HAP-1 (cell line): ENCODE data around the gene CYB5R4.
"Not testable (repeated sequence)": the region's sequence is repeated elsewhere in the genome, so short reads cannot be mapped to it uniquely, and the experiment has no call there.

Source experiments
- DNase-seq, 2 experiments: peaks; one replicate each; pipeline ENCODE4 v3.0.0-alpha.2; 2016 to 2020; ENCODE audit warnings: low spot score in 2 of 2
- H3K27me3 ChIP-seq: fragments of 250-450 bp; sonication (Bioruptor Pico); 2 replicates; pipeline ENCODE4 v1.5.1; 2020; ENCODE audit warnings: low read depth, mild to moderate bottlenecking, moderate library complexity
- H3K36me3 ChIP-seq: fragments of 250-450 bp; sonication (Bioruptor Pico); replicated peaks from 2 replicates; pipeline ENCODE4 v1.5.1; 2020; ENCODE audit warnings: mild to moderate bottlenecking
- H3K4me1 ChIP-seq: fragments of 250-450 bp; sonication (Bioruptor Pico); 2 replicates; pipeline ENCODE4 v1.5.1; 2020; ENCODE audit warnings: mild to moderate bottlenecking
- H3K4me3 ChIP-seq: fragments of 250-450 bp; sonication (Bioruptor Pico); 2 replicates; pipeline ENCODE4 v1.5.1; 2020; ENCODE audit warnings: mild to moderate bottlenecking, moderate library complexity
- H3K9me3 ChIP-seq: fragments of 250-450 bp; sonication (Bioruptor Pico); 2 replicates; pipeline ENCODE4 v1.5.1; 2020; ENCODE audit warnings: mild to moderate bottlenecking, moderate library complexity
- in situ Hi-C: fragments of 300-500 bp; cut with MboI; formaldehyde crosslinking; loops from 3 replicates; pipeline ENCODE4 v1.14.3; 2020; ENCODE audit warnings: low sequenced_read_pairs, inconsistent platforms, mixed read lengths

The CYB5R4 gene

DNA sequence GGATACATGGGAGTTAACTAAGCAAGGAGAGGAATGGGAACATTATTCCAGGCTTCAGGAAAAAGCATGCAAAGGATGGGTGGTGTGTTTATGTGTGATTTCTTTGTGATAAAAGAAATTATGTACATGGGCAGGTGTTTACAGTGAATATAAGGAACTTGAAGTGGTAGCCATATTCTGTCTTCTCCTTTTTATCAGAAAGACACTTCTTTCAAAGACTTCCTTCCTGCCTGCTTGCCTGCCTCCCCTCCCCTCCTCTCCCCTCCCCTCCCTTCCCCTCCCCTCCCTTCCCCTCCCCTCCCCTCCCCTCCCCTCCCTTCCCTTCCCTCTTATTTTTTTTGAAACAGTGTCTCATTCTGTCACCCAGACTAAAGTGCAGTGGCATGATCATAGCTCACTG is 14.4 kb downstream of the CYB5R4 start:
- in situ Hi-C loops, result no loop called here
- no peak overlapping the region for H3K4me3 ChIP-seq

DNA sequence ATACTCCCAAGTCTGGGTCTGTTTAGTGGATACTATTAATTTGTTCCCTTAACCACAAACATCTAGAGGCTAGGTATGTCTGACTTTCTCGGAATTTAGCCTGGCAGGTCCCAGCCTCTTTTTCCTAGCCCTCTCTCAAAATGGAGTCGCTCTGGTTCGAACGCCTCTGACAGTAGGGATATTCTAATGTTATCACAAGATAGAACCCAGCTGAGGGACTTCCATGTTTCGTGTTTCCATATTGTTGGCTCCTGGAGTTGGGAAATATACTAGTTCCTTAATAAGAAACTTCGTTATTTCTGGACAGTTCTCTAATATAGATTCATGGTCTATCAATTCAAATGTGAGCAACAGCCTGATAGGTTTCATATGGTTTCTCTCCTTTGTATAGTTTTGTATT is 16.4 kb downstream of the CYB5R4 start:
- Histone ChIP-seq H3K9me3 (no peaks in the 10 kb centered on the region), H3K36me3 (no peaks in the 10 kb centered on the region), H3K4me1 (no peaks in the 10 kb centered on the region), H3K27me3 (no peaks in the 10 kb centered on the region), H3K4me3 (no peak overlapping the region)
- in situ Hi-C loops, result no loop called here
- no peak for DNase-seq

More for the DNA sequence above, 14.4 kb downstream of the CYB5R4 start:
- no peaks in the 10 kb centered on the region for H3K27me3 ChIP-seq
- H3K4me1 ChIP-seq, result no peaks in the 10 kb centered on the region
- no peaks in the 10 kb centered on the region for H3K36me3 ChIP-seq
- no peak for DNase-seq
- H3K9me3 ChIP-seq, result no peaks in the 10 kb centered on the region

- in situ Hi-C loops, result no loop called here
- no peak for DNase-seq
Measured at GRCh38 chr6:83878902-83879644, 19.6 kb downstream of the CYB5R4 start.

DNA sequence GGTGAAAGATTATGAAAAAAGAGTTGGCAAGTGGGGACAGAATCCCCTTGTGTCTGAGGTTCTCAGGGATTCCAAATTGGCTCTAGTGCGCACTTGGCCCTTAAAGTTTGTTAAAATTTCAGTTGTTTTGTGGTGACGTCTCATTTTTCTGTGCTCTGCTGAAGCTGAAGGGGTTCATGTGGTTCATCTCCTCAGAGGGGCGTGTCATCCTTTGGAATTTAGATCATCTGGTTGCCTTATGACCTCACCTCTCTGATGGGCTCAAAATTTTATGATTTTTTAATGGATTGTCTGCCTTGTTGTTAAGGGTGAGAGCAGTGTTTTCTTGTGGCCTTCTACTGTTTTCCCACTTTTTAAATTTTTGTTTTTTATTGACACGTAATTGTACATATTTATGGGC is 20.3 kb downstream of the CYB5R4 start:
- DNase-seq, result no peak

More at GRCh38 chr6:83878902-83879644, 19.6 kb downstream of the CYB5R4 start:
- H3K9me3 ChIP-seq, result no peaks in the 10 kb centered on the region
- no peaks in the 10 kb centered on the region for H3K27me3 ChIP-seq
- no peaks in the 10 kb centered on the region for H3K4me1 ChIP-seq
- H3K4me3 ChIP-seq, result no peak overlapping the region
- H3K36me3 ChIP-seq, result no peaks in the 10 kb centered on the region

GRCh38 chr6:83883240-83883639 is 23.8 kb downstream of the CYB5R4 start:
- no peaks in the 10 kb centered on the region for H3K9me3 ChIP-seq
- H3K4me1 ChIP-seq, result no peaks in the 10 kb centered on the region
- no peak for DNase-seq
- H3K4me3 ChIP-seq, result no peak overlapping the region
- H3K27me3 ChIP-seq, result no peaks in the 10 kb centered on the region
- H3K36me3 ChIP-seq, result no peaks in the 10 kb centered on the region
- in situ Hi-C loops, result loop anchor here (10.0 kb wide), 1 partner anchor 342 kb away; the partner anchor contains the start of gene CEP162

More for the DNA sequence above, 20.3 kb downstream of the CYB5R4 start:
- no peaks in the 10 kb centered on the region for H3K9me3 ChIP-seq
- in situ Hi-C loops, result loop anchor here (10.0 kb wide), 1 partner anchor 345 kb away; the partner anchor contains the start of gene CEP162
- no peaks in the 10 kb centered on the region for H3K36me3 ChIP-seq
- H3K4me3 ChIP-seq, result no peak overlapping the region
- H3K27me3 ChIP-seq, result no peaks in the 10 kb centered on the region
- H3K4me1 ChIP-seq, result no peaks in the 10 kb centered on the region

DNA sequence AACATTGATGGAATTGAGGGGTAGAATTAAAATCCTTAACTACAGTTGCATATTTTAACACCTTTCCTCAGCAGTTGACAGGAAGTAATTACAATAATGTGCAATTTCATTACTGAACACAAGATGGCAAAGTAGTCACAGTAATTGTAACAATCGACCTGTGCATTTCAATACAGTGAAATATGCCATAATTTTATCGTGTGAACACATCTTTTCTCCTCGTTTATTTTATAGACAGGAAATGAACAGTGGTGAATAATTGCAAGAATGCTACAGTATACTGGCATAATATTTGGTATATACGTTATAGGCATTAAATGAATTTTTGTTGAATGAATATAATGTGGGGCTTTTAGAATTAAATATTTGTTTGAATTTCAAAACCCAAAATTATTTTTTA is 25.0 kb downstream of the CYB5R4 start:
- Histone ChIP-seq H3K4me3 (no peak overlapping the region), H3K9me3 (no peaks in the 10 kb centered on the region), H3K36me3 (no peaks in the 10 kb centered on the region), H3K27me3 (no peaks in the 10 kb centered on the region), H3K4me1 (no peaks in the 10 kb centered on the region)
- peak in 1 of 2 experiments; percentile 65 for DNase-seq
- in situ Hi-C loops, result loop anchor here (10.0 kb wide), 1 partner anchor 340 kb away; the partner anchor contains the start of gene CEP162

DNA sequence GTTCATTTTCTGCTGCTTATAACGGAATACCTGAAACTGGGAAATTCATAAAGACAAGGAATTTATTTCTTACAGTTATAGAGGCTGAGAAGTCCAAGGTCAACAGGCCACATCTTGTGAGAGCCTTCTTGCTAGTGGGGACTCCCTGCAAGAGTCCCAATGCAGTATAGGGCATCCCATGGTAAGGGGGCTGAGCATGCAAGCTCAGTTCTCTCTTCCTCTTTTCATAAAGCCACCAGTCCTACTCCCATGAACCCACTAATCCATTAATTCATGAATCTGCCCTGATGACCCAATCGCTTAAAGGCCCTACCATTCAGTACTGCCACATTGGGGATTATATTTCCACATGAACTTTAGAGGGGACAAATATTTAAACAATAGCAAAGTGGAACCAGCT is 26.5 kb downstream of the CYB5R4 start:
- Histone ChIP-seq H3K4me3 (no peak overlapping the region), H3K36me3 (no peaks in the 10 kb centered on the region), H3K9me3 (no peaks in the 10 kb centered on the region), H3K27me3 (no peaks in the 10 kb centered on the region), H3K4me1 (no peaks in the 10 kb centered on the region)
- in situ Hi-C loops, result loop anchor here (10.0 kb wide), 1 partner anchor 339 kb away; the partner anchor contains the start of gene CEP162
- DNase-seq, result no peak

- Histone ChIP-seq H3K27me3 (no peaks in the 10 kb centered on the region), H3K9me3 (no peaks in the 10 kb centered on the region), H3K36me3 (no peaks in the 10 kb centered on the region), H3K4me3 (no peak overlapping the region), H3K4me1 (no peaks in the 10 kb centered on the region)
- no peak for DNase-seq
- in situ Hi-C loops, result loop anchor here (10.0 kb wide), 1 partner anchor 335 kb away; the partner anchor contains the start of gene CEP162
Measured at GRCh38 chr6:83889621-83890020, 30.1 kb downstream of the CYB5R4 start.

DNA sequence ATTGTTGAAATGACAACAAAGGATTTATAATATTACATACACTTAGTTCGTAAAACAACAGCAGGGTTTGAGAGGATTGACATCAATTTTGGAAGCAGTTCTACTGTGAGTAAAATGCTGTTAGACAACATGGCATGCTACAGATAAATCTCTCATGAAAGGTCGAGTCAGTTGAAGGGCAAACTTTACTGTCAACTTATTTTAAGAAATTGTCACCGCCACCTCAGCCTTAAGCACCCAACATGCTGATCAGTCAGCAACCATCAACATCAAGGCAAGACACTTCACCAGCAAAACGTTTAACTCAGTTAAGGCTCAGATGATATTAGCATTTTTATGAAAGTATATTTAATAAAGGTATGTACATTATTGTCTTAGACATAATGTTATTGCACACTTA is 31.0 kb downstream of the CYB5R4 start:
- no peaks in the 10 kb centered on the region for H3K36me3 ChIP-seq
- DNase-seq, result no peak
- in situ Hi-C loops, result no loop called here
- no peaks in the 10 kb centered on the region for H3K9me3 ChIP-seq
- H3K27me3 ChIP-seq, result no peaks in the 10 kb centered on the region
- no peak overlapping the region for H3K4me3 ChIP-seq
- H3K4me1 ChIP-seq, result no peaks in the 10 kb centered on the region

DNA sequence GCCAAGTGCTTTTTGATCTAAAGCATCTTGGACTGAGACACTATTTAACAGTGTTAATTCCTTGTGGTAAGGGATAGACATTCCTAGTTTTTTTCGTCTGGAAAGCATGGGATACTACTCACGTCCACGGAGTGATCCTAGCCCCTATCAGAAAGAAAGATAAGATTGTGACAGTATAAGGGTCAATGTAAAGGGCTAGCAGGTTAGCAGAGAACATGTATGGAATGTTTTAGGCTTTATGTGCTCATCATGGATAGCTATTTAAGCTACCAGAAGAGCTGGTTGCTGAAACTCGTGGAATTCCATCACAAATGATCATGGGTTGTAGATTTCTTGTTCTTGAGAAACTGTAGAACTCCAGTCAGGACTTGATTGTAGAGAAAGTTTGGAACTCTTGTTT is 32.1 kb downstream of the CYB5R4 start:
- H3K4me3 ChIP-seq, result no peak overlapping the region
- in situ Hi-C loops, result no loop called here
- no peaks in the 10 kb centered on the region for H3K36me3 ChIP-seq
- H3K27me3 ChIP-seq, result no peaks in the 10 kb centered on the region
- no peak for DNase-seq
- H3K9me3 ChIP-seq, result no peaks in the 10 kb centered on the region
- H3K4me1 ChIP-seq, result no peaks in the 10 kb centered on the region

- H3K4me3 ChIP-seq, result no peak overlapping the region
- no peak for DNase-seq
- H3K4me1 ChIP-seq, result no peaks in the 10 kb centered on the region
- H3K36me3 ChIP-seq, result no peaks in the 10 kb centered on the region
- H3K9me3 ChIP-seq, result no peaks in the 10 kb centered on the region
- no peaks in the 10 kb centered on the region for H3K27me3 ChIP-seq
- in situ Hi-C loops, result no loop called here
Measured at GRCh38 chr6:83893024-83893423, 33.5 kb downstream of the CYB5R4 start.

- H3K36me3 ChIP-seq, DNase-seq, in situ Hi-C loops: not testable (repeated sequence)
Measured at GRCh38 chr6:83897094-83897493, 37.6 kb downstream of the CYB5R4 start.

DNA sequence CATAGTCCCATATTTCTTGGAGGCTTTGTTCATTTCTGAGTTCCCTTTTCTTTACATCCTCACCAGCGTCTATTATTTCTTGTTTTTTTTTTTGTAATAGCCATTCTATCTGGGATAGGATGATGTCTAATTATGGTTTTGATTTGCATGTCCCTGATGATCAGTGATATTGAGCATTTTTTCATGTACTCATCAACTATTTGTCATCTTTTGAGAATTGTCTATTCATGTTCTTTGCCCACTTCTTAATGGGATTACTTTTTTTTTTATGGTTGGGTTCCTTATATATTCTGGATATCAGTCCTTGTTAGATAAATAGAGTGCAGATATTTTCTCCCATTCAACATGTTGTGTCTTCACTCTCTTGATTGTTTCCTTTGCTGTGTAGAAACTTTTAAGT is 42.1 kb downstream of the CYB5R4 start:
- Histone ChIP-seq H3K27me3 (no peaks in the 10 kb centered on the region), H3K4me1 (no peaks in the 10 kb centered on the region), H3K4me3 (no peak overlapping the region), H3K36me3 (no peaks in the 10 kb centered on the region), H3K9me3 (no peaks in the 10 kb centered on the region)
- DNase-seq, result no peak
- in situ Hi-C loops, result no loop called here

More at GRCh38 chr6:83897094-83897493, 37.6 kb downstream of the CYB5R4 start:
- H3K4me3 ChIP-seq, H3K27me3 ChIP-seq, H3K4me1 ChIP-seq, H3K9me3 ChIP-seq: not testable (repeated sequence)

DNA sequence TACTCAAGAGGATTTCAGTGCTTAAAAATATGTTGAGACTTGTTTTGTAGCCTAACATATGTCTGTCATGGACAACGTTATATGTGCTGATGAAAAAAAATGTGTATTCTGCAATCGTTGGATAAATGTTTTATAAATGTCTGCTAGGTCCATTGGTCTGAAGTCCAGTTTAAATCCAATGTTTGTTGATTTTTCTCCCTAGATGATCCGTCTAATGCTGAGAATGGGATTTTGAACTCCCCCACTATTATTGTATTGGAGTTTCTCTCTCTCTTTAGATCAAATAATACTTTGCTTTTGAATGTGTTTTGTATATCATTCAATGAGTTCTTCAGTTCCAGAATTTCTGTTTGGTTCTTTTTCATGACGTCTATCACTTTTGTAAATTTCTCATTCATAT is 44.9 kb downstream of the CYB5R4 start:
- Histone ChIP-seq H3K4me3 (no peak overlapping the region), H3K27me3 (no peaks in the 10 kb centered on the region), H3K4me1 (no peaks in the 10 kb centered on the region), H3K36me3 (no peaks in the 10 kb centered on the region), H3K9me3 (no peaks in the 10 kb centered on the region)
- in situ Hi-C loops, result no loop called here
- no peak for DNase-seq
